Measurements from ENCODE around the gene CPHXL.

- TF ChIP-seq CTCF (IDR thresholded peaks at IDR 0.05): no peak
- TF ChIP-seq POLR2A (IDR thresholded peaks at IDR 0.05): no peak
Observed at GRCh38 chr16:75718452-75718851, 7.8 kb downstream of the CPHXL start.
